ENCODE measurements around the gene AMZ1.

AMZ1 gene, protein sequence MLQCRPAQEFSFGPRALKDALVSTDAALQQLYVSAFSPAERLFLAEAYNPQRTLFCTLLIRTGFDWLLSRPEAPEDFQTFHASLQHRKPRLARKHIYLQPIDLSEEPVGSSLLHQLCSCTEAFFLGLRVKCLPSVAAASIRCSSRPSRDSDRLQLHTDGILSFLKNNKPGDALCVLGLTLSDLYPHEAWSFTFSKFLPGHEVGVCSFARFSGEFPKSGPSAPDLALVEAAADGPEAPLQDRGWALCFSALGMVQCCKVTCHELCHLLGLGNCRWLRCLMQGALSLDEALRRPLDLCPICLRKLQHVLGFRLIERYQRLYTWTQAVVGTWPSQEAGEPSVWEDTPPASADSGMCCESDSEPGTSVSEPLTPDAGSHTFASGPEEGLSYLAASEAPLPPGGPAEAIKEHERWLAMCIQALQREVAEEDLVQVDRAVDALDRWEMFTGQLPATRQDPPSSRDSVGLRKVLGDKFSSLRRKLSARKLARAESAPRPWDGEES

GRCh38 chr7:2687881-2688318 lies at the start of gene AMZ1:
Gene AMZ1 (plus strand): TSS chr7:2688202. CDS start chr7:2700452, 12,250 bp downstream.
- DNase-seq (ENCODE audit: low spot score): peak; percentile 42
- no peak for TF ChIP-seq CTCF (IDR thresholded peaks at IDR 0.05; ENCODE audit: extremely low read depth, missing control alignments)

GRCh38 chr7:2638224-2638991 lies 49.6 kb upstream of the AMZ1 start:
- DNase-seq (ENCODE audit: low spot score): no peak
- TF ChIP-seq CTCF (IDR thresholded peaks at IDR 0.05; ENCODE audit: extremely low read depth, missing control alignments): no peak

DNA sequence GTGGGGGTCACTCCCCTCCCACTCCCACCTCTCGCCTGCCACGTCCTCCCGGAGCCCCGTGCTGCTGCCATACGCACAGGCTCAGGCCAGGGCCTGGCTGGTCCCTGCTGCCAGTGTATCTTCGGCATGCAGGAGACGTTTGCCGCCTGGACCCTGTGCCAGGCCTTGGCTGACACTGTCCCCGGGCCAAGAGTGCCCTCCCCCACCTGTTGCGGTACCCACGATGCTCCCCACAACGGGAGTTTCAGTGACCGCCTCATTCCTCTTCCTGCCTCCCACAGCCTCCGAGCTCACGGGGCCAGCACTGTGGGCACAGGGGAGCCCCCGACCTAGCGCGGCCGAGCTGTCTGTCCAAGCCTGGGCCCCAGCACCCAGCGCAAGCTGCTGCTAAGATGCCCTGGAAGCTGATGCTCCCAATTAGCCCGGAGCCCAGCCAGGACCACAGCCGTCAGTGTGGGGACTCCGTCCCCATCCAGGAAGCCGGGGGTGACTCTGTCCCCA lies 48.8 kb upstream of the AMZ1 start:
- TF ChIP-seq CTCF (IDR thresholded peaks at IDR 0.05; ENCODE audit: extremely low read depth, missing control alignments): no peak
- DNase-seq (ENCODE audit: low spot score): no peak

GRCh38 chr7:2639695-2640481 lies 48.1 kb upstream of the AMZ1 start:
- no peak for DNase-seq (ENCODE audit: low spot score)
- TF ChIP-seq CTCF (IDR thresholded peaks at IDR 0.05; ENCODE audit: extremely low read depth, missing control alignments): no peak

GRCh38 chr7:2640482-2640830 lies 47.5 kb upstream of the AMZ1 start:
- no peak for DNase-seq (ENCODE audit: low spot score)
- no peak for TF ChIP-seq CTCF (IDR thresholded peaks at IDR 0.05; ENCODE audit: extremely low read depth, missing control alignments)

DNA sequence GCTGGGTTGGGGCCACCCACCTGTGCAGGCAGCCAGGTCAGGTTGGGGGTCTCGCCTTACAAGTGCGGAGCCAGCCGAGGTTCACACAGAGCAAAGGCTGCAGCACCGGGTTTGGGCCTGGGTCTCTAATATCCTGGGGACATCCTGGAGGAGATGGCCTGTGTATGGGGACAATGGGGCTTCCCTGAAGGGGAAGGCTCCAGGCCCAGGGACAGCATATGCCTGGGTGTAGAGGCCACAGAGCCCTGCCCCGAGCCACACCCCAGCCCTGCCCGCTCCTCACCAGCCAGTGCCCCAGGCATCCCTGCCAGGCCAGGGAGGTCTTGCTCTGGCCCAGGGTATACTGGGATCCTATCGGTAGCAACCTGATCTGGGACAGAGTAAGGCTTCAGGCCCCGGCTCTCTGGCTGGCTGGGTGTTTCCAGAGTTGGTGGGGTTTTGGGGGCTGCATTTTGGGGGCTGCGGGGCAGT lies 47.1 kb upstream of the AMZ1 start:
- TF ChIP-seq CTCF (IDR thresholded peaks at IDR 0.05; ENCODE audit: extremely low read depth, missing control alignments): no peak
- no peak for DNase-seq (ENCODE audit: low spot score)
